Ovary (tissue), 3 donors: ENCODE measurements around the gene REEP3.

ENCODE experiments used
- POLR2A ChIP-seq: fragments of 450-650 bp; IDR thresholded peaks from one replicate; pipeline ENCODE4 v1.6.1; 2017; ENCODE audit warnings: antibody characterized with exemption, mild to moderate bottlenecking, moderate library complexity
- TF ChIP-seq, protein P1 (sequence below), 3 donors: fragments of 450-650 bp in 2 of 3; fragments of 200-600 bp in 1 of 3; IDR thresholded peaks; one replicate each; pipeline versions ENCODE4 v1.5.1 to v1.8.0; 2016 to 2022; ENCODE audit warnings: antibody characterized with exemption in 3 of 3, mild to moderate bottlenecking in 1 of 3
- donor health status: DM: no; HTN: no; CAD: no.

DNA sequence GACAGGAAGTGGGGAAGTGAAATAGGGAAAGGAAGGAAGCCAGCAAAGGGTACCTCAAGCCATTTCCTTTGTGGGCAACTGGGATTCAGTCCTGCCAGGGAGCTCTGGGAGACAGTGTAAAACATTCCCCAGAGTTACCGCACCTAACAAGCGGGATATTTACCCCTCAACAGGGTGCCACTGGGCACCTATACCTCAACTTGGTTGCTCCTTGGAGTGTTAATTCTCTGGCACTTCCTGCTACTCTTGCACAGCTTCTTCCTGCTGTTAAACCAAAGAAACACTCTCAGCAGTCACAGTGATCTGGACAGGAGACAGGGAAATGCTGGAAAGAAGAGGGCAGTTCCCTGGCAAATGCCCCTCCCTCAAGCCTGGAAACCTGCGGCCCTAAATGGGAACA, 151.3 kb downstream of the REEP3 start:
- TF ChIP-seq POLR2A: no peak
- TF ChIP-seq, protein P1, sequence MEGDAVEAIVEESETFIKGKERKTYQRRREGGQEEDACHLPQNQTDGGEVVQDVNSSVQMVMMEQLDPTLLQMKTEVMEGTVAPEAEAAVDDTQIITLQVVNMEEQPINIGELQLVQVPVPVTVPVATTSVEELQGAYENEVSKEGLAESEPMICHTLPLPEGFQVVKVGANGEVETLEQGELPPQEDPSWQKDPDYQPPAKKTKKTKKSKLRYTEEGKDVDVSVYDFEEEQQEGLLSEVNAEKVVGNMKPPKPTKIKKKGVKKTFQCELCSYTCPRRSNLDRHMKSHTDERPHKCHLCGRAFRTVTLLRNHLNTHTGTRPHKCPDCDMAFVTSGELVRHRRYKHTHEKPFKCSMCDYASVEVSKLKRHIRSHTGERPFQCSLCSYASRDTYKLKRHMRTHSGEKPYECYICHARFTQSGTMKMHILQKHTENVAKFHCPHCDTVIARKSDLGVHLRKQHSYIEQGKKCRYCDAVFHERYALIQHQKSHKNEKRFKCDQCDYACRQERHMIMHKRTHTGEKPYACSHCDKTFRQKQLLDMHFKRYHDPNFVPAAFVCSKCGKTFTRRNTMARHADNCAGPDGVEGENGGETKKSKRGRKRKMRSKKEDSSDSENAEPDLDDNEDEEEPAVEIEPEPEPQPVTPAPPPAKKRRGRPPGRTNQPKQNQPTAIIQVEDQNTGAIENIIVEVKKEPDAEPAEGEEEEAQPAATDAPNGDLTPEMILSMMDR (IDR thresholded peaks at IDR 0.05): no peak
